GM19467 (cell line): ENCODE data around the gene NUFIP1.
"Not testable (repeated sequence)": the region's sequence is repeated elsewhere in the genome, so short reads cannot be mapped to it uniquely, and the experiment has no call there.

ENCODE experiments used
- ATAC-seq: cut with Tn5 transposase; IDR thresholded peaks from one replicate; pipeline ENCODE4 v1.9.1; 2021; ENCODE audit warnings: mild to moderate bottlenecking, moderate library complexity; ENCODE audit not compliant: unreplicated experiment

The NUFIP1 gene

DNA sequence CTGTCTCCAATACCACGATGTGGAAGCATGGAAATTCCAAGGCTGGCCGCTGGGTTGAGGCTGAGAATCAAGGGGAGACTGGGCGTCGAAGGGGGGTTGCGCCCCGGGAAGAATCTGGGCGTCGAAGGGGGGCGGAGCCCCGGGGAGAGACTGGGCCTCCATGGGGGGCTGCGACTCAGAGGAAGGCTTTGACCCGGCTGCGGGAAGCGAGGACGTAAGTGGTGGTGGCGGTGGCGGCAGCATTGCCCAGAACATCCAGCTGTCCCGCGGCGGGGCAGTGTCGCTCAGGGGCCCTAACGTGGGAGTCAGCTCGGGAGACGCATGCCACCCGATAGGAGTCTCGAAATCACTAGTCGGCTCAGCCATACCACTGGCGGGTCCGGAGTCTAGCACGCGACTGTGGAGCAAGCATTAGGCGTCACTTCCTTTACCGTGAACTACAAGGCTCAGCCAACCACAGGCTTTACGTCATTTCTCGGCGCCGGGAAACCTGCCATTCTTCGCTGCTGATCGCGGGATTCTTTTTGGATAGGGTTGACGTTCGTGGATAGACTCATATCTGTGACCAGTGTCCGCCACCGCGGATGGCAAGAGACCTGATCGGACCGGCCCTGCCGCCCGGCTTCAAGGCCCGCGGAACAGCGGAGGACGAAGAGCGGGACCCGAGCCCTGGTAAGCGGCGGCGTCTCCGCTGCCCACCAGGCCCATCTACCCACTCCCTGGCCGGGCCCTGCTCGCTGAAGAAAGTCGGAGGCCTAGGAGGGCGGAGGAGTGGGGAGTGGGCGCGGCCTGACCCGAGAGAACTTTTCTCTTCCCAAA lies at the start of gene NUFIP1, which contains the start of gene GPALPP1:
TSS of gene NUFIP1 (minus strand) at position 401 of the 819 bp plus-strand sequence. CDS start at position 366, 35 bp downstream.
TSS of gene GPALPP1 (plus strand) at position 468 of the 819 bp plus-strand sequence. CDS start at position 585, 117 bp downstream.
- peak; percentile 91 for ATAC-seq

DNA sequence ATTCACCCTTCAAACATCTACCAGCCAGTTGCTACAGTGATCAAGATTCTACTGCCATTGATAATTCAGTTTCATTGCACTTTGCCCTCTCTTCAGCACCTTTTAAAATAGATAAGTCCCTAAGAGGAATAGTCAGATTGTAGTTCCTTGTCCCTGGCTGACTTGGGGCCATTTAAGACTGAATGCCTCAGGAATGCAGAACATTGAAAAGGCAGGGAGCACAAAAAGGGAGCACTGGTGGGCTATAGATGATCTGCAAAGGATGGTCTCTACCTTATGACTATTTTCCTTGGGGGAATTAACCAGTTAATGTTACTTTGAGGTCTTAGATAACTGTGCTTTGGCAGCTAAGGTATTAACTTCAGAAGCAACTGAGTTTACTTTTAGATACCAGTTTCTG lies 46.9 kb upstream of the NUFIP1 start:
- no peak for ATAC-seq

DNA sequence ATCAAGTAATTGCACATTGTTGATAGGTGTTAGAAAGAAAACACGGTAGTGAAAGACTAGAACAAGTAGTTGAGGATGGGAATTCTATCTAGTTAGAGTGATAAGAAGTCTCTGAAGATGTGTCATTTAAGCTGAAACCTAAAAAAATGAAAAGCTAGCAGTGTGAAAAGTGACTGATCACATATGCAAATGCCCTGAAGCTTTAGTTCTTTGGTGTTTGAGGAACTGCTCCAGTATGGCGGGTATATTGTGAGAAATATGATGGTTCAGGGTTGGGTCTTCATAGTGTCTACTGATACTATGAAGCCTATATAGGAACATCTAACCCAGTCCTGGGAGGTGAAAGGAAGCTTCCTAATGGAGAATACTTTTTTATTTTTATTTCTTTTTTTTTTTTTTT lies 45.1 kb upstream of the NUFIP1 start:
- ATAC-seq, result no peak

DNA sequence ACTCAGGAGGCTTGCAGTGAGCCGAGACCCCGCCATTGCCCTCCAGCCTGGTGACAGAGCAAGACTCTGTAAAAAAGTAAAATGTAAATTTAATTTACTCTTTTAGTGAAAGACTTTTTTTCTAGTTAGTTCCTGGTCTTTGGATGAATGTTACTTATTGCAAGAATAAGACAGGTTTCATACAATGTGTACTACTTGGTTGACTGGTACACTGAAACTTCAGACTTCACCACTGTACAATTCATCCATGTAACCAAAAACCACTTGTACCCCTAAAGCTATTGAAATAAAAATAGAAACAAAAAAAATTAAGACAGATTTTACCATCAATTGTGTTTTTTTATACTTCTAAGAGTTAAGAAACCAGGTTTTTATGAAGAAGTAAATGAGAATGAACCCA lies 35.6 kb upstream of the NUFIP1 start:
- ATAC-seq, result no peak

DNA sequence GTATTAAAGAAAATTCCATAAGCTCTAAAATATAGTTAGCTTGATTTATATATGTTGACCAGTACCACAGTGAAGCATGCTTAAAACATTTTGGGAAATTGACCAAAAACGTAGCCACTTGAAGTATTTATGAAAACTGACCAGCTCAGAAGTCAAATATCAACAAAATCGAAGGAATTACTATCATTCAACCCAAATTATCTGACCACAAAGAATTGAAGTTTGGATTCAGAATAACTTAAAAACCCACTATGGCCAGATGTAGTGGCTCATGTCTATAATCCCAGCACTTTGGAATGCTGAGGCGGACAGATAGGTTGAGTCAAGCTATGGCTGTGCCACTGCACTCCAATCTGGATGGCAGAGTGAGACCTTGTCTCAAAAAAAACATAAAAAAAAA lies 32.0 kb upstream of the NUFIP1 start:
- ATAC-seq, result no peak

DNA sequence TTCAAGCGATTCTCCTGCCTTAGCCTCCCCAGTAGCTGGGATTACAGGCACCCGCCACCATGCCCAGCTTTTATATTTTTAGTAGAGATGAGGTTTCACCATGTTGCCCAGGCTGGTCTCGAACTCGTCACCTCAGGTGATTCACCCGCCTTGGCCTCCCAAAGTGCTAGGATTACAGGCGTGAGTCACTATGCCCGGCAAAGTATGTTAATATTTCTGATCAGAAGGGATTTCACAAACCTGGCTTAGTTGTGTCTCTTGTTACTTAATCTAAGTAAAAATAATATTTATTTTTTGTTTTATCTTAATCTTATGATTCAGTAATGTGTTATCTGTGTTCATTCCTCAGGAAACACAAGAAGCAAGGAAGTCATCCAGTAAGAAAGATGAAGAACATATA lies 30.7 kb upstream of the NUFIP1 start:
- not testable (repeated sequence) for ATAC-seq

DNA sequence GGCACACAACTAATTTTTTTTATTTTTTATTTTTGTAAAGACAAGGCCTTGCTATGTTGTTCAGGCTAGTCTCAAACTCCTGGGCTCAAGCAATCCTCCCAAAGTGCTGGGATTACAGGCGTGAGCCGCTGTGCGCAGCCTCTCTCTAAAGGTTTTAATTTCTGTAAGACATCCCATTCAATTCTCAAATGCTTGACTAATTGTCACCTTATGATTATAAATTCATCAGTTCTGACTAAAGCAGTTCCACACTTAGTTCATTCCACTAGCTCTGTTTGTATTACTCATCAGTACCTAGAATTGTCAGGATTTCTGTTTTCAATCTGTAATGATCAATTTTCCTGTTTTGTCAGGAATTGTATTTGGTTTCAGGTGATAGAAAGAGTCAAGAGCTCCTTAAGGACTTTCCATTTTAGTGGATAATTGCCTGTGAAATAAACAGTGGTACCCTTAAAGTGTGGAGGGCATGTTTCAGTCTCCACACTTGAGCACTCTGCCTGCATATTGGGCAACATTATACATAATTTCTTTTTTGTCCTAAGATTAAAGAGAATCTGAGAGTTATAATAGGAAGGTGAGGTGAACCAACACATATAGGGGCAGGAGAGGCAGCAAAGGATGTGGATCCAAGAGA lies 27.6 kb upstream of the NUFIP1 start:
- no peak for ATAC-seq

DNA sequence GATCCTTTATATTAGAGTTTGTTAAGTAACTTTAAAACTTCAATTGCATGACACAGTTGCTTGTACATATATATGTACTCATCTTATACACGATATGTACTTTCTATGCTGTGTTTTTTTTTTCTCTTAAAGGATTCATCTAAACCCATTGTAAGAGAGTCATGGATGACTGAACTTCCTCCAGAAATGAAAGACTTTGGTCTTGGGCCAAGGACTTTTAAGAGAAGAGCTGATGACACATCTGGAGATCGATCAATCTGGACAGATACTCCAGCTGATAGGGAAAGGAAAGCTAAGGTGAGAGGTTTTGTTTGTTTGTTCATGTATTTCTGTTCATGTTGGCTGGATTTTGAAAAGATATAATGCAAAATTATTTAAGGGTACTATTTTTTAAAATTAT lies 26.0 kb upstream of the NUFIP1 start:
- no peak for ATAC-seq

DNA sequence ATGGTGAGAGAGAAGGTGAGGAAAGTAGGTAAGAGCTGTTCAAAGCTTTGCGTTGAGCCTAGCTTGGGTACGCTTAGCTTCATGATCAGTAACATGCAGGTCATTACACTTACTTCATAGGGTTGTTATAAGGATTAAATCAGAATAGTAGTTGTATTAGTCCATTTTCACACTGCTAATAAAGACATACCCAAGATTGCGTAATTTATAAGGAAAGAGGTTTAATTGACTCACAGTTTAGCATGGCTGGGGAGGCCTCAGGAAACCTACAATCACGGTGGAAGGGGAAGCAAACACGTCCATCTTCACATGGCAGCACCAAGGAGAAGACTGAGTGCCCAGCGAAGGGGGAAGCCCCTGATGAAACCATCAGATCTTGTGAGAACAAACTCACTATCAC lies 21.9 kb upstream of the NUFIP1 start:
- no peak for ATAC-seq

DNA sequence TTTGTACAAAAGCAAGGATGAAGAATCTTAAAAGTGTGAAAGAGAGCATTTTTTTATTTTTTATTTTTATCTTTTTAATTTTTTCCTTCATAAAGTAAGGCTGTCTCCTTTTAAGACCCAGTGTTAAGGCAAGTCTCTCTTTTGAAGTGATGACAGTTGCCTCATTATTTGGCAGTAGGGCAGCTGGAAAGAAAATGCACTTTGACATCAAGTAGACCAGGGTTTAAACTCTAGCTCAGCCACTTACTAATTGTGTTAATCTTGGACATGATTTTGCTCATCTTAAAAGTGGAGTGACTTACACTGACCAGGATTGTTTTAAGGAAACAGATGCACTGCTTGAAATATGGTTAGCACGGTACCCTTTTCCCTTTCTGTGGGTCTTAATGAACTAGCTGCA lies 18.6 kb upstream of the NUFIP1 start:
- no peak for ATAC-seq

DNA sequence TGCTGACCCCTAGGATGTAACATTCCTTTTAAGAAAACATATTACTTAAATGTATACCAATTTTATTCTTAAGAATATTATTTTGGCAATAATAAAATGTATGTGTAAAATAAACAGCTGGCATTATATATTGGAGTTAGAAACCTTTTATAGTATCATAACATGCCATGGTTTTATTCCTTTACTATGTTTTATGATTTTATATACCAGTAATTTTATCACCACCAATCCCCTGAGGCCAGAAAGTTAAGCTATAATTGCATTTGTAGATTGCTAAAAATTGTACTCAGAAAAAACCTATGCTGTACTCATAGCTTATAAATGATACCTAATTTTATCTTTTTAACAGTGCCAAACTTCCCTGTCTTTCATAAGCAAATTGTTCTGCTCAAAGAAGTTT lies 18.0 kb upstream of the NUFIP1 start:
- ATAC-seq, result no peak

DNA sequence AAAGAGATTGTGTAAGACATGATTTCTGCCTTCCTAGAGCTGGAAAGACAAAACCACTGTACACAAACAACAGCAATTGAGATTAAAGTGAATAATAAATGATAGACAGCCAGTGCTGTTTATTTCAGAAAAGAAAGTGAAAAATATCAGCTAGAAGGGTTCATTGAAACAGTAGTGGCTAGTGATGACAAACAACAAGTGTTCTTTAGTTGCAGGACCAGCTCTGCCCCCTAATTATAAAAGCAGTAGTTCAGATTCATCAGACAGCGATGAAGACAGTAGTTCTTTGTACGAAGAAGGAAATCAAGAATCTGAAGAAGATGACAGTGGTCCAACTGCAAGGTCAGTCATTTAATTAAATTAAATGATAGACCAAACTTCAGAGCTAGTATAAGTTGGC lies 14.8 kb upstream of the NUFIP1 start:
- no peak for ATAC-seq

DNA sequence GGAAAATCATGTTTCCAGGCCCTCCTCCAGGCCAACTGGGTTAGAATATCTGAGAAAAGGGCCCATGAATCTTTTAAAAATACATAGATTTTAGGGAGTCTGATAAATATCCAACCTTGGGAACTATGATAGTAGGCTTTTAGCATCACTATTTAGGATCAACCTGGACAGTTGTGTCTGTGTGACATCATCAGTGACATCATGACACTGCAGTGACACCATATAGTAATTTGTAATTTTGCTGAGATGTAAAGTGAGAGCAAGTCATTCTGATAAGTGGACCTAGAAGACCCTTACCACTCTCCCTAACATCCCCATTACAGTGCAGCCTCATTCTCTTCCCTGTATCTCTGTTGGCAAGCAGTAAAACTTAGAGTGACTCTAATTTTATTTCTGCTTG lies 14.1 kb upstream of the NUFIP1 start:
- no peak for ATAC-seq

DNA sequence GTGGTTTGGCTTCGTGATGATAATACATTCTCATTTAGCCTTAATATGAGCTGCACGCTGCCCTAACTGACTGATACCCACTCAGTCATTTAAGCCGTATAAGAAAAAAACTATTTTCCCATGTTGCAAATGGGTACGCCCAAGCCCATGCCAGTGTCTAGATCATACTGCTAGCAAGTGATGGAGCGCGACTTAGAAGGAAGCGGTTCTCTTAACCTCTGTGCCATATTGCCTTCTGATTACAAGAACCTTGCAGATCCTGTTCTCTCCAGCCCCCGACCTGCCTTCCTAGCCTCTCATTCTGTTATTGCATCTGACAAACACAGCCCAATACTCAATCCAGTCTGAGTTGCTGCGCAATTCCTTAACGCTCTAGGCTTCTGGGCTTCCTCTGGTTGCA lies 670 bp upstream of the NUFIP1 start:
- no peak for ATAC-seq

DNA sequence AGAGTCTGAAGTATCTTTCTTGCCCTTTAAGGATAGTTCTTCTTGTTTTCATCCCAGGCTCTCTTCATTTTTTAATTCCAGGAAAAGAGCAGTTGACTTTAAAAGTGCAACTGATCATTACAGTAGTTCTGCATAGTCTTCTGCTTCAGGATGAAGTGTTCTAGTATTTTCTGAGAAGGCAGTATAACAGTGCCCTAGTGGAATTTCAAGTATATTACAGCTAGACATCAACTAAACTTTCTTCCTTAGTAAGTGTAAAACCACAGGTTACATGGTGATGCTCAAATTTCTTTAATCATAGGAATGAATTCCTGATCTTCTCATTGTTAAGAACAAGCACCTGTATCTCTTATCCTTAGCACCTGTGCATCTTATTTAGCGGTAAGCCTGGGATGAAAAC lies 10.9 kb downstream of the NUFIP1 start:
- ATAC-seq, result no peak

DNA sequence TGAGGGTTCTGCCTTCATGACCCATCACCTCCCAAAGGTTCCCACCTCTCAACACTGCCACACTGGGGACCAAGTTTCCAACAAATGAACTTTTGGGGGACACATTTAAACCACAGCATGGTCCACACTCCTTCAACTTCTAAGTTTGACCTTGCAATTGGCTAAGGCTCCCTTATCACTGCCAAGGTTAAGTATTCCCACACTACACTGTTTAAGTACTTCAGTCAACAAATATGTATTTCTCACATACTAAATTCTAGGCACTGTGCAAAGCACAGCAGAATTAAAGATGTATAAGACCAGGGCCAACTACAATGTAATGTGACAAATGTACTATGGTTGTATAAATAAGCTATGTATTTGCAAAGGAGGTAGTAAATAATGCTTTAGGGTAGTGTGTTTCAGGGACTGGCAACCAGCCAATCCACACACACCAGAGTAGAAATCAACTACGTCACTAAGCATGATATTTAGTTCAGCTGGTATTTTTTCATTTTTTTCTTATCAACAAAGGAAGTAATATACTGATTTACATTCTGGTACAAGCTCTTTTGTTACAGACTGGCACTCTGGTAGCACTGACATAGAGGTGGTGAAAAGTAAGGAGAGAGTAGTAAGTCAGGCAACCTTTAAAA lies 12.2 kb downstream of the NUFIP1 start:
- ATAC-seq, result no peak

DNA sequence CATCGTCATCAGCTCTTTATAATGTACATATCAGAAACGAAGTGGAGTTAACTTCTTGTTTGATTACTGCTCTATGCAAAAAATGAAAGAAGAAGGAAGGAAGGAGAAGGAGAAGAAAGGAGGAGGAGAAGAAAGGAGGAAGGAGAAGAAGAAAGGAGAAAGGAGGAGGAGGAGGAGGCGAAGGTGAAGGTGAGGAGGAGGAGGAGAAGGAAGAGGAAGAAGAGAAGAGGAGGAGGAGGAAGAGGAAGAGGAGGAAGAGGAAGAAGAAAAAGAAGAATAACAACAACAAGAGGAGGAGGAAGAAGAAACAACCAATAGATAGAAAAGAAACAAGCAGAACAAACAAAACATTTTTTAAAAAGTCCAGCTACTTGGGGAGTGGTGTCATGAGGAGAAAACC lies 13.1 kb downstream of the NUFIP1 start:
- no peak for ATAC-seq

DNA sequence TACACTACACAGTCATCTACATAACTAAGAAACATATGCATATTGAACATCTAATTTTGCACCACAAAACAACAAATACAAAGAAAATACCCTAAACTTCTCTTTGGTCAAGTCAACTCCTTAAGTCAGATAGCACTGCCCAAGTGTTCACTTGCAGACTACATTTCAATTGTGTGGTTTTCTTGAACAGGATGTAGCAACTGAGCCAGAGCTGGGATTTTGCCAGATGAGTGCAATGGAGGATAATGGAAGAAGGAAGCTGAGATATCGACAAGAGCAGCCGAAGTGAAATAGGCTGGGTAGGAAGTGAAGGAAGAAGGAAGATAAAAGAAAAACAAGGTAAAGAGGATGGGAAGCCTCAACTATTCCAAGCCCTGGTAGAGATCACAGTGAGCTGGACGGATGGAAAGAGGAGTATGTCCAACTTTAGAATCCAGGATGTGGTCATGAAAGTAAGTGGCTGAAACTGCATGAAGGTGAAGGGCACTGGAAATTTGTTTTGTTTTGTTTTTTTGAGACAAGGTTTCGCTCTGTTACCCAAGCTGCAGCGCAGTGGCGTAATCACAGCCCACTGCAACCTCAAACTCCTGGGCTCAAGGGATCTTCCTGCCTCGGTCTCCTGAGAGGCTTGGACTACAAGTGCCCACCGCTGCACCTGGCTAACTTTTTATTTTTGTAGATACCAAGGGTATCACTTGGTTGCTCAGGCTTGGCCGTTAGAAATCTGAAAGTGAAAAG lies 15.0 kb downstream of the NUFIP1 start:
- ATAC-seq, result no peak

DNA sequence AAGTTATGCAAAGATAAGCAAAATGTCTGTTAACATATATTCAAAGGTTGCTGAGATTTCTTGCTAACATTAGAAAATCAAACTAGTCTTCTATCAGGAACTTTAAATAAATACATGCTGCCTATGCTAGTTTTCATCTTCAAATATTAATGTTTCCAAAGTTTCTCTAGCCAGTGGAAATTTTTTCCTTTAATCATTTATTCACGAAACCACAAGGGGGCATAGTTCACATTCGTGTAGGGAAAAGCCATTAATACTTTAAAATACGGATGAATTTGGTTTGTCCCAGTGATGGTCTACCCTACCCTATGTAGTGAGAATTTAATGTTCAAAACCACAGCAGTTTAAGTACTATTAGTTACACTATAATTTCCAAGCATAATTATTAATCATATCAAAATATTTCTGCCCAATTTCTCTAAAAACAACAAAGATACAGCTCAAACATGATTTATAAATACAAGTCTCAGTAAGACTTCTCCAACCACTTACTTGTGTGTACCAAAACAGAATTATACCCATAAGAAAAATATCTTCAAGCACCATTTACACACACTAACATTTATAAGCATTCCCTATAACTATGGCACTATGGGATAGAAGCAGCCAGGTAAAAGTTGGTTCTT lies 16.2 kb downstream of the NUFIP1 start:
- no peak for ATAC-seq

DNA sequence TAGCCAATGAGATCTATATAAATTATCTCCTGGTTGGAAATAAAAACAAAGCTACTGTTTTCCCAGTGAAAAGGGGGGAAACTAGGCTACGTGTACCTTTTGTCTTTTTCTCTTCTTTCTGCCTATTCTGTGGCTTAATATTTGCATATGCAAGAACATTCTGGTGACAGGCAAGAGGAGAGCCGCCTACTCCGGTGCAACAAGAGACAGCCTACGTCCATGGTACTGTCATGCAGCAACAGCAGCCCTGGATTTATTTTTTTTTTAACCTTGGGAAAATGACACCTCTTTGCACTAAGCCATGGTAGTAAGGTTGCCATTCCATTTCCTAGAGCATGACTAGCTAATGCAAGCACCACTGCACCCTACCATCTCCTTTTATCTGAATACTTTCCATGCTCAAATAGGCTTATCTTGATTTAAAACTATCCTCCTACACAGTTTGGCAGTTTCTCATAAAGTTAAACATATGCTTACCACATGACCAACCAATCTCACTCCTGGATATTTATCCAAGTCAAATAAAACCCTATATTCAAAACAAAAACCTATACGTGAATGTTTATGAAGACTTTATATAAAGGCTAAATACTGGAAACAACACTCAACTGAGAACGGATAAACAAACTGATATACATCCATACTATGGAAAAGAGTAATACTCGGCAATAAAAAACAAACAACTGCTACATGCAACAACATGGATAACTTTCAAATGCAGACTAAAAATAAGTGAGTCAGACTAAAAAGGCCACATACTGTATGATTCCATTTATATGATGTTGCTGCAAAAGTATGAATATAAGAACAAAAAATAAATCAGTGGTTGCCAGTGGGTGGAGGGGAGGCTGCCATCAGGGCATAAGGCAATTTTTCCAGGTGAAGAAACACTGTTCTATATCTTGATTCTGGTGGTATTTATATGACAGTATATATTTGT lies 17.3 kb downstream of the NUFIP1 start:
- no peak for ATAC-seq
